Stimulated activated CD8-positive, alpha-beta memory T cell treated with anti-CD3 and anti-CD28 coated beads, Interleukin-12 subunit alpha, Interleukin-12 subunit beta, amount 100 ng/mL, for 24 hours (primary cell): Measurements from ENCODE around the gene SBF2.
"Not testable (repeated sequence)": the region's sequence is repeated elsewhere in the genome, so short reads cannot be mapped to it uniquely, and the experiment has no call there.

Experiments used
- DNase-seq: peaks from one replicate; pipeline ENCODE4 v3.0.0-alpha.2; 2020; ENCODE audit errors: extremely low read depth

Gene SBF2

GRCh38 chr11:10017050-10017449, 277.0 kb downstream of the SBF2 start:
- DNase-seq = no peak

DNA sequence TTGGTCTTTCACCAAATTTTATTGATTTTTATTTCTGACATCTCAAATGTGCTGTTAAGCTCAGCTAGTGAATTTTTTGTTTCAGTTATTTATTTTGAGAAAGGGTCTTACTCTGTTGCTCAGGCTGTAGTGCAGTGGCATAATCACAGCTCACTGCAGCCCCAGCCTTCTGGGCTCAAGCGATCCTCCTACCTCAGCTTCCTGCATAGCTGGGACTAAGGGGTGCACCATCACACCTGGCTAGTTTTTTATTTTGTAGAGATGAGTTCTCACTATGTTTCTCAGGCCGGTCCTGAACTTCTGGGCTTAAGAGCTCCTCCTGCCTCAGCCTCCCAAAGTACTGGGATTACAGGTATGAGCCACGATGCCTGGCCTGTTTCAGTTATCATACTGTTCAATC, 282.0 kb downstream of the SBF2 start:
- DNase-seq = no peak

- no peak for DNase-seq
Observed at GRCh38 chr11:10005955-10006525, 288.0 kb downstream of the SBF2 start.

- DNase-seq = no peak
Observed at GRCh38 chr11:10004526-10005113, 289.4 kb downstream of the SBF2 start.

DNA sequence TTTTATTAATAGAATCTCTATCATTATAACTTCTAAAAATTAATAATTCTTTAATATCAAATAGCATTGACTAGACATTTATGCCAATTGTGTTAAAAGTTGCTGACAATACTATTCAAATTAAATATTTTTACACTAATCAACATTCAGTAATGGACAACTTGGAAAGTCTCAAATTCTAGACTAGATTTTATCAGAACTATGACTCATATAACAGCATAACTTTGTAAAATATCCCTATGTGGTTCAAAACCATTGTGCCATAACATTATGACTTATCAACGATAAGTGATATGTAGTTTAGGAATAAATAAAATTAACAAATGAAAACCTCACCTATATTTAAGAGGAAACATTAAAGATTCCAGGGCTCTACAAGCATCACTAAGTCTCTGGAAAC, 291.8 kb downstream of the SBF2 start:
- DNase-seq = no peak

- no peak for DNase-seq
Observed at GRCh38 chr11:9992306-9992705, 301.7 kb downstream of the SBF2 start.

DNA sequence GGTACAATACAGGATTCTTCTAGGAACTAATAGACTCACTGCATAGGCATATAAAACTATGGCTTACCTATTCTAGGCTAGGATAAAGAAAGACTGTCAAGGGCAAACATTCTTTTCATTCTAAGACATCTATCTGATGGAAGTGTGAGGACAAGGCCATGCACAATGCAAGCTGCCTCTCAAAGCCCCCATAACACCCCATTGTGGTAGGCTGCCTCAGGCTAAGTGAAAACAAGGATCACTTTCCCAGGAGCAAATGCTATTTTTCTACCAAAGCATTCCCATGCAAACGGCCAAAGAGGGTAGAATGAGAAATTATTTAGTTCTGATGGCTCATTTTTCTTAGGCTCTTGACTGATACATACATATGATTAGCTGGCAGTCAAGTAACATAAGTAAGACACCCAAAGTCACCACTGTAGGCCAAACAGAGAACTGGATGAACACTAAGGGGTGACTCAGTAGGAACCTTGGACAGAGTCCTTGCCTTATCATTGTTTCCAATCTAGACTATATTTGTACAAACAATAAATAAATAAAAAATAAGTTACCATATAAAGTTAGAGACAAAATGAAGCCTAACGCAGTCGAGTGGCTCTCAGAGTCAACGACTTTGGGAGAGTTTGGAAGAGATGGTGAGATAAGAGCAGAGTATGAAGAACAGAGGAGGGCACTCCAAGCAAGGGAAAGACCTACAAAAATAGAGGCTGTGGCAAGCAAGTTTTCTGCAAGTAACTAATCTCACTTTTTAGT, 303.6 kb downstream of the SBF2 start:
- DNase-seq = no peak

DNA sequence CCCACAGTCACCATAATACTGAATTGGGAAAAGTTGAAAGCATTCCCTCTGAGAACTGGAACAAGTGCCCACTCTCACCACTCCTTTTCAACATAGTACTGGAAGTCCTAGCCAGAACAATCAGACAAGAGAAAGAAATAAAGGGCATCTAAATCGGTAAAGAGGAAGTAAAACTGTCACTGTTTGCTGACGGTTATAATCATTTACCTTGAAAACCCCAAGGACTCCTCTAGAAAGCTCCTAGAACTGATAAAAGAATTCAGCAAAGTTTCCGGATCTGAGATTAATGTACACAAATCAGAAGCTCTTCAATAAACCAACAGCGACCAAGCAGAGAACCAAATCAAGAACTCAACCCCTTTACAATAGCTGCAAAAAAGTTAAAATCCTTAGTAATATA, 306.7 kb downstream of the SBF2 start:
- not testable (repeated sequence) for DNase-seq

DNA sequence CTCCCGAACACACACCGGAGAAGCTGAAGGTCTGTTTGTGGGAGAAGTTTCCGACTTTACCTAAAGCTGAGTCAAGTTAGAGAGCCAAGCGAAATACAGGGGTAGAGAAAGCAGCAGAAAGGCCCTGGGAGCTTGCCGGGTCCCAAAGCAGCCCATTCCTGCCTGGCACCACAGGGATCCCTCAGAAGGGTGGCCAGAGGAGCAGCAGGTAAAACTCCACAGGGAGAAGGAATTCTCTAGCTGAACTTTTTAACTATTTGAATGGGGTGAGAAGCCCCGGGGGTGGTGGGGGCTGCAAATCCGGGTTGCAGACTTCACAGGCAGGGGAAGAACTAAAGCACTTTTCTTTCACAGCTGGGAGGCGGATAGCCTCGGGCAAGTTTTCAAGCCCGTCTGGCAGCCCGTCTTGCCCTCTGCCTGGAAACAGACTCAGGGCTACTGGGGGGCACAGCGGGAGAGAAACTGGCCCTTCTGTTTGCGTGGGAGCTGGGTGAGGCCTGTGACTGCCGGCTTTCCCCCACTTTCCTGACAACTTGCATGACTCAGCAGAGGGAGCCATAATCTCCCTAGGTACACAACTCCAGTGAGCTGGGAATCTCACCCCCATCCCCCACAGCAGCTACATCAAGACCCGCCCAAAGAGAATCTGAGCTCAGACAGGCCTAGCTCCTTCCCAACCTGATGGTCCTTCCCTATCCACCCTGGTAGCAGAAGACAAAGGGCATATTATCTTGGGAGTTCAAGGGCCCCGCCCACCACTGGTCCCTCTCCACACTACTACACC, 311.0 kb downstream of the SBF2 start:
- no peak for DNase-seq

DNA sequence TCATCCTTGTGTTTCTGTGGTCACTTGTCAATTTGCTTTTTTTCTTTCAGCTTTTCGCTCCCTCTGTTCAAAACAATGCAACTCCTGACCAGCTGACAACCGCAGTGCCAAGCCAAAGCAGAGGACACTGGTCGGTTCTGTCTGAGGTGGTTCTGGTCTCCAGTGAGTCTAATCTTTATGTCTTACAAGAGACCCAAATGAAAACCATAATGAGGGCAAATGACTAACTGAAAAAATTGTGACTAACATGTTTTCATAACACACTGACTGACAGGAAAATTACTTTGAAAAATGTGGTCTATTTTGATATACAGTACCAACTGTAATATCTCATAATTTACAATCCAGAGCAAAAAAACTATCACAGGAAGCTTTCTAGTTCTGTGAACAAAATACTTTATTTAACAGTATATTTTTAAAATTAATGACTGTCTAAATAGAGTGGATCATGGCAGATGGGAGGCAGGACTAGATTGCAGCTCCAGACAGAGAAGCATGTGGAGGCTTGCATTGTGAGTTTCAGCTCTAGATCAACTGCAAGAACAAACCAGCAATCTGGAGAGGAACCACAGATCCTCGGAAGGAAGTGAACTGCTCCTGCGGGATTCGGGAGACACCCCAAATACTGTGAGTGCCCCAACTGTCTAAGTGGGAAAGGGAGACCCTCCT, 311.8 kb downstream of the SBF2 start:
- no peak for DNase-seq

GRCh38 chr11:9980931-9981330, 313.1 kb downstream of the SBF2 start:
- DNase-seq = no peak

- no peak for DNase-seq
Observed at GRCh38 chr11:9977554-9977953, 316.5 kb downstream of the SBF2 start.

- DNase-seq = no peak
Observed at GRCh38 chr11:9974375-9974774, 319.6 kb downstream of the SBF2 start.

DNA sequence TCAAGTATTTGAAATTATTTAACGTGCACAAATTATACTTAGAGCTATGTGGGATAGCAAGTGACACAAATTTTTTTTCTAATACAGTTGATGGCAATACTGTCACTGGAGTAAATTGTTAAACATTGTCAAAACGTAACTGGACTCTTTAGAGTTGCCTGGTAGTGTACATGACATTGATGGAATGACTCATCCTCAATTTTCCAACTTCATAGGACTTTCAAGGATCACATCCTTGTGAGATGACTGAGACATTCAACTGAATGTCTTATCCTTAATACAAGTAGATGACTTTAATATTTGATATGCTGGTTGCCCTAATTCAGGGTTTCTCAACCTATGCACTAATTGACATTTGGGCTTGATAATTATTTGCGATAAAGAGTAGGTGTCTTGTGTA, 320.1 kb downstream of the SBF2 start:
- DNase-seq = no peak

DNA sequence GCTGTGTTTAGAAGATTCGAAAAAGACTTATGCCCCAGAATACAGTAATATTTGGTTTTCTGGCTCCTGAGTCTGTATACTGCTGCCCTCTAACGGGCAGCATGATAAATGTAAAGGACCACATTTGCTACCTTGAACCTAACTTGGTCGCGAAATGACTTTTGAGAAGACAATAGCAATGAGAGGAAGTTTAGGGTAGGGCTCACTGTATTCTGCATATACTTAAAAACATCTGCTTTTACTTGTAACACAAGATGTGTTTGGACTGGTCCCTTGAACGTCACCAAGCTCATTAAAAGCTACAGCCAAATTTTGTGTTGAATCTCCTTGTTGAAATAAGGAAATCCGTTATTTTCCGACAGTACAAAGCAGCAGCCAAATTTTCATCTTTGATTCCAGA, 321.0 kb downstream of the SBF2 start:
- no peak for DNase-seq

- no peak for DNase-seq
Observed at GRCh38 chr11:9971894-9972293, 322.1 kb downstream of the SBF2 start.

DNA sequence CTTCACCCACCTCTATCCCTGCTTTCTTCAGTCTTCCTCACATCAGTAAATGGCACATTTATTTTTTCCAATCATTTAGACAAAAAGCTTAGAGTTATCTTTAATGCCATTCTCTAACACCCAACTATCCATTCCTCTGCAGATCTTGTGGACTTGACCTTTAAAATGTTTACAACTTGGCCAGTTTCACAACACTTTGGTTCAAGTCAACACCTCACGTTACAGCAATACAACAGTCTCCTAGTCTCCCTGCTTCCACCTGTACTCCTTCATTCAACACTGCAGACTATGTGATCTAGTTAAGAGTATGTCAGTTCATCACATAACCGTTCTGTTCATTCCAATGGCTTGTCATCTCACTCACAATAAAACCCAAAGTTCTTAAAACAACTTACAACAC, 325.0 kb downstream of the SBF2 start:
- DNase-seq = no peak

GRCh38 chr11:9962722-9963121, 331.3 kb downstream of the SBF2 start:
- DNase-seq = no peak

DNA sequence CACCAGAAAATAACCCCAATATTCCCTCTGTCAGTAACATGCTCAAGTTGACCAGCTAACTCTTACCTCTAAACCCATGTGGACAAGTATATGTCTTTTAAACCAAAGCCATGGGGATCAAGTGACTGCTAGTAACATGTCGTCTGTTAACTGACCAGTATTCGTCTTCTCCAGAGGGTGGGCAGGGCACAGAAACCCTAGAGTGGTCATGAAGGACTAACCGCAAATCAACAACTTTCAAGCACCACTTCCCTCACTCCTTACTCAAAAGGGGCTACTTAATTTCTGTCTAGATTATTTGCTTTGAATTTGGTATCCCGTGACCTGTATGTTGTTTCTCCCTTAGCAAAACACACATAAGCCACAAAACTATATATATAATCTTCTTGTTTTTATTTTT, 336.9 kb downstream of the SBF2 start:
- no peak for DNase-seq

DNA sequence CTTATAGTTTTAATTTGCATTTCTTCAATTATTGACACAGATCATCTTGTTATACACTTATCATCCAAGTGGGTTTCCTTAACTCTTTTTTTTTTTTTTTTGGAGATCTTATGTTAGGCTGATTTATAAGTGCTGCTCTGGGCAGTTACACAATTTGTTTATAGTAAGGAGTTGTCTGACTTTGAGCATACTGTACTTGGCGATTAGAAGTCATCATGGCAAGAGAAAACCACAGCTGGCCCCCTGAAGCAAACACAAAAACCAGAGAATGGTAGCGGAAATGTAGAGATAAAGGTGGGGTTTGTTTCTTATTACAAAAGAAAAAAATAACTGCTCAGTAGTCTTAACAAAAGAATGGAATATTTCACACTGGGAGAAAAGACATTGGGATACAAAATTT, 337.5 kb downstream of the SBF2 start:
- no peak for DNase-seq

DNA sequence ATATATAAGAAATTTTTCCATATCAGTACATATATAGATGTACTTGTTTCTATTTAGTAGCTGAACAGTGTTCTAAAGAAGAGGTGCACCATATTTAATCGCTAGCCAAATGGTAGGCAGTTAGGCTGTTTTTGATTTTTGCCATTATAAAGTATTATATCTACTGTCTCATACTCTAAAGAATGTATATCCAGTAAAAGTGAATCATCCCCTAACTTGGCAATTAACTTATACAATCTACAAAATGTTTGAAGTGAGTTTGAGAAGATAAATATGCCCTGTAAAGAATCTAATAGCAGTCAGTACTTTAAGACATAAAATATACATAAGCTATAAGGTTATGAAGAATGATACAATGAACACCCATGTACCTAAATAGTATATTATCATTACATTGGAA, 338.6 kb downstream of the SBF2 start:
- no peak for DNase-seq

- no peak for DNase-seq
Observed at GRCh38 chr11:9953994-9954626, 339.9 kb downstream of the SBF2 start.
